IMR-90 (cell line): ENCODE data around the gene KLHL29. TPM values are rescaled to one million over a fixed set of nuclear protein-coding genes. Genes with fewer than 3 reads are reported as not detected.

Experiments
- ATAC-seq: fragments of 200-7000 bp; cut with Tn5 transposase; 2 replicates; pipeline ENCODE4 v1.9.1; 2020; ENCODE audit warnings: low read depth, mild to moderate bottlenecking, moderate library complexity
- BruUV-seq: library from RNA; stranded (reverse); fragments of 400-500 nt; replicated peaks from 2 replicates; lab custom pipeline; 2021; lab: Mats Ljungman, UMichigan
- CTCF ChIA-PET: fragments of 300-600 bp; formaldehyde crosslinking; extraction: SDS; loops from one replicate; lab custom pipeline; 2021; ENCODE audit warnings: antibody characterized with exemption; lab: Yijun Ruan, JAX
- POLR2A ChIA-PET: fragments of 300-600 bp; sonication (Branson Sonifier 250); formaldehyde crosslinking; loops from one replicate; lab custom pipeline; 2022; ENCODE audit warnings: antibody characterized with exemption; ENCODE audit not compliant: unreplicated experiment; lab: Charles Lee
- DNase-seq: peaks from one replicate; pipeline ENCODE4 v3.0.0; 2013
- H2AFZ ChIP-seq: replicated peaks from 2 replicates; pipeline ENCODE3; 2013; ENCODE audit warnings: low read length, mild to moderate bottlenecking; ENCODE audit not compliant: poor library complexity
- H2AK5ac ChIP-seq: 2 replicates; pipeline ENCODE4 v1.6.1; 2013; ENCODE audit warnings: low read depth, low read length, inconsistent platforms
- H2AK9ac ChIP-seq: replicated peaks from 2 replicates; pipeline ENCODE3; 2013; ENCODE audit warnings: mild to moderate bottlenecking, low read depth, low read length, moderate library complexity; ENCODE audit not compliant: poor library complexity
- H2BK120ac ChIP-seq: 2 replicates; pipeline ENCODE4 v1.6.1; 2013; ENCODE audit warnings: low read depth, low read length, inconsistent platforms
- H2BK15ac ChIP-seq: 3 replicates; pipeline ENCODE4 v1.6.1; 2013; ENCODE audit warnings: low read depth, low read length, inconsistent platforms
- H2BK20ac ChIP-seq: 2 replicates; pipeline ENCODE4 v1.6.1; 2013; ENCODE audit warnings: low read depth, mild to moderate bottlenecking, inconsistent platforms, low read length, moderate library complexity
- H2BK5ac ChIP-seq: 2 replicates; pipeline ENCODE4 v1.6.1; 2013; ENCODE audit warnings: mild to moderate bottlenecking, low read depth, low read length, inconsistent platforms; ENCODE audit not compliant: poor library complexity, severe bottlenecking
- H3K14ac ChIP-seq: replicated peaks from 2 replicates; pipeline ENCODE4 v1.6.1; 2013; ENCODE audit warnings: low read depth, low read length, inconsistent platforms
- H3K18ac ChIP-seq: 2 replicates; pipeline ENCODE4 v1.6.1; 2013; ENCODE audit warnings: low read depth, low read length, control low read depth
- H3K23ac ChIP-seq: 2 replicates; pipeline ENCODE4 v1.6.1; 2013; ENCODE audit warnings: low read depth, low read length, inconsistent platforms
- H3K27ac ChIP-seq: 2 replicates; pipeline ENCODE4 v1.5.1; 2013; ENCODE audit warnings: mild to moderate bottlenecking, control low read depth, low read length; ENCODE audit not compliant: insufficient read depth
- H3K27me3 ChIP-seq: 2 replicates; pipeline ENCODE4 v1.6.1; 2013; ENCODE audit warnings: low read length; ENCODE audit not compliant: control insufficient read depth, insufficient read depth
- H3K36me3 ChIP-seq: 2 replicates; pipeline ENCODE4 v1.6.1; 2013; ENCODE audit warnings: low read length, mixed read lengths; ENCODE audit not compliant: control insufficient read depth, insufficient read depth
- H3K4ac ChIP-seq: 2 replicates; pipeline ENCODE4 v1.6.1; 2013; ENCODE audit warnings: low read depth, low read length, inconsistent platforms
- H3K4me1 ChIP-seq: 2 replicates; pipeline ENCODE4 v1.6.1; 2013; ENCODE audit warnings: low read length, mixed read lengths; ENCODE audit not compliant: control insufficient read depth, insufficient read depth
- H3K4me2 ChIP-seq: 2 replicates; pipeline ENCODE4 v1.6.1; 2013; ENCODE audit warnings: low read depth, mild to moderate bottlenecking, control low read depth, low read length, moderate library complexity
- H3K4me3 ChIP-seq: 2 replicates; pipeline ENCODE4 v1.5.1; 2013; ENCODE audit warnings: low read depth, mild to moderate bottlenecking, control low read depth, low read length, moderate library complexity; ENCODE audit not compliant: insufficient read depth
- H3K56ac ChIP-seq: 2 replicates; pipeline ENCODE4 v1.6.1; 2013; ENCODE audit warnings: low read length, inconsistent platforms; ENCODE audit not compliant: insufficient read depth; ENCODE audit errors: extremely low read depth
- H3K79me1 ChIP-seq, 2 experiments: 2 replicates each; pipeline ENCODE4 v1.6.1; 2013; ENCODE audit warnings: low read length in 2 of 2, inconsistent platforms in 1 of 2, low read depth in 1 of 2
- H3K9ac ChIP-seq: 2 replicates; pipeline ENCODE4 v1.6.1; 2013; ENCODE audit warnings: low read depth, low read length, control low read depth
- H3K9me1 ChIP-seq: 2 replicates; pipeline ENCODE4 v1.6.1; 2013; ENCODE audit warnings: low read length, inconsistent platforms; ENCODE audit not compliant: insufficient read depth
- H3K9me3 ChIP-seq: 2 replicates; pipeline ENCODE4 v1.6.1; 2013; ENCODE audit warnings: low read length; ENCODE audit not compliant: control insufficient read depth, insufficient read depth
- H4K20me1 ChIP-seq: 2 replicates; pipeline ENCODE4 v1.6.1; 2013; ENCODE audit warnings: low read length, inconsistent platforms; ENCODE audit not compliant: insufficient read depth
- H4K5ac ChIP-seq: 2 replicates; pipeline ENCODE4 v1.6.1; 2013; ENCODE audit warnings: mild to moderate bottlenecking, low read depth, low read length, control low read depth
- H4K8ac ChIP-seq, 2 experiments: 2 replicates each; pipeline ENCODE4 v1.6.1; 2013; ENCODE audit warnings: low read depth in 2 of 2, low read length in 2 of 2, control low read depth in 1 of 2, inconsistent platforms in 1 of 2
- H4K91ac ChIP-seq: 2 replicates; pipeline ENCODE4 v1.6.1; 2013; ENCODE audit warnings: low read depth, low read length, inconsistent platforms; ENCODE audit not compliant: insufficient read depth
- BHLHE40 ChIP-seq: fragments of 150-350 bp; IDR thresholded peaks from 2 replicates; pipeline ENCODE4 v1.6.1; 2016; ENCODE audit warnings: mild to moderate bottlenecking, low read depth, low read length
- CEBPB ChIP-seq: IDR thresholded peaks from 2 replicates; pipeline ENCODE4 v1.6.1; 2012; ENCODE audit warnings: low read depth, low read length, improper control_type of control experiment
- FOS ChIP-seq: fragments of 150-350 bp; IDR thresholded peaks from 2 replicates; pipeline ENCODE4 v1.6.1; 2016; ENCODE audit warnings: low read depth, low read length
- MAZ ChIP-seq: IDR thresholded peaks from 2 replicates; pipeline ENCODE4 v1.6.1; 2012; ENCODE audit warnings: low read depth, mild to moderate bottlenecking, low read length, improper control_type of control experiment, moderate library complexity, borderline replicate concordance
- MXI1 ChIP-seq: IDR thresholded peaks from 2 replicates; pipeline ENCODE4 v1.6.1; 2012; ENCODE audit warnings: low read depth, mild to moderate bottlenecking, low read length, moderate library complexity, borderline replicate concordance
- NFE2L2 ChIP-seq: fragments of 150-350 bp; IDR thresholded peaks from 2 replicates; pipeline ENCODE4 v1.6.1; 2016; ENCODE audit warnings: low read depth, mild to moderate bottlenecking, low read length
- RAD21 ChIP-seq: IDR thresholded peaks from 2 replicates; pipeline ENCODE4 v1.6.1; 2012; ENCODE audit warnings: low read length, improper control_type of control experiment
- RCOR1 ChIP-seq: IDR thresholded peaks from 2 replicates; pipeline ENCODE4 v1.6.1; 2012; ENCODE audit warnings: mild to moderate bottlenecking, low read length, improper control_type of control experiment; ENCODE audit not compliant: insufficient replicate concordance
- RFX5 ChIP-seq: IDR thresholded peaks from 2 replicates; pipeline ENCODE4 v1.8.0; 2012; ENCODE audit warnings: low read depth, mild to moderate bottlenecking, low read length, moderate library complexity
- WGBS, 2 experiments: methylation state at CpG; one replicate each; pipeline versions ENCODE4 v1.1.5 to v1.1.7; 2013; ENCODE audit warnings: missing lambda C conversion rate in 2 of 2; ENCODE audit not compliant: insufficient read length in 1 of 2; ENCODE audit errors: extremely low coverage in 2 of 2; 5-methylcytosine and 5-hydroxymethylcytosine counted together
- dilution Hi-C: fragments of 300-500 bp; cut with HindIII; formaldehyde crosslinking; loops from one replicate; pipeline ENCODE4 v1.14.3; 2018; ENCODE audit warnings: low sequenced_read_pairs; ENCODE audit not compliant: unreplicated experiment
- in situ Hi-C: fragments of 300-500 bp; cut with MboI; formaldehyde crosslinking; loops from 3 replicates; pipeline ENCODE4 v1.14.3; 2019; ENCODE audit warnings: low sequenced_read_pairs, inconsistent platforms, mixed read lengths
- intact Hi-C: fragments of 100-400 bp; cut with micrococcal nuclease; formaldehyde crosslinking; loops from 2 replicates; pipeline ENCODE4 v1.10.0; 2022
- polyA plus RNA-seq, 3 experiments: library from polyadenylated mRNA; depleted of rRNA; stranded (reverse); fragments of >200 nt; gene quantifications; 2 replicates each; pipeline ENCODE4 v1.2.3, GENCODE V29; 2012; ENCODE audit warnings: low replicate concordance in 1 of 3
- total RNA-seq: library from RNA; depleted of rRNA; stranded (reverse); fragments of >200 nt; gene quantifications from 2 replicates; pipeline ENCODE4 v1.2.3, GENCODE V29; 2012
- TF ChIP-seq, protein P1 (sequence below): fragments of 150-350 bp; IDR thresholded peaks from 2 replicates; pipeline ENCODE4 v1.6.1; 2017; ENCODE audit warnings: mild to moderate bottlenecking, antibody characterized with exemption, low read length, low read depth

The KLHL29 gene
- total and polyA plus RNA-seq, 2 of the 4 experiments (the other 2 are of a cell fraction): 2.0 to 8.0 TPM

DNA sequence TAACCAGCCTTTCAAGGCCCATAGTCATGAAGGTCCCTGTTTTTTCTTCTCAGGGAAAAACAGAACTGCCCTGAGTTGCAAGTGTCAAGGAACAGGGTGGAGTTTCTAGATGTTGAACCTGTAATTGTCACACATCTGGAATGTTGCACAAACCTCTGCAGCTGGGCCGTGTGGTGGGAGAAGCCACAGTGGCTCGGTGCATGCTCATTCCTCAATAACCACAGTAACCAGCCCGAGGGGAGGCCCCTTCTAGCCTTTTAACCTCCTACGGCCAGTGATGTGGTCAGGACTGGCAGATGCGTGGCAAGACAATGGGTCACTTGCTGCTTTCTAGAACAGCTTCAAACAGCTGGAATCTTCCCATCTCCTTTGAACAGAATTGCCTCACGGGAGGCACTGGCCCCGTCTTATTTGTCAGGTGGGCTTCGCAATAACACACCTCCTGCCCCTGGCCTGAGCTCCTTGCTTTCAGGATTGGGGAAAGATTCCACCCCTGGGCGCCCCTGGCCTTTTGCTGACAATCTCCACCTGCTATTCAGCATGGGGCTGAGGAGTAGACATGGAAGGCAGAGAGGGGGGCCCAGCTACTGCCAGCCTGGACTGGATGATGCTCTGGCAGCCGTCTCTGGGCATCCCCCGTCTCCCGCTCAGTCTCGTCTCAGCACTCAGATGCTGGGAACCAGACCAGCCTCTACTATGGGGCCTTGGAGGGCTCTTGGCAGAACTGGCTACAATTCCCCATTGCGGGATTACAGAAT, 102.9 kb downstream of the KLHL29 start:
- peaks cover 3% of the 10 kb centered on the region; the same call in 1 of the 2 replicates for H3K36me3 ChIP-seq
- H3K4me3 ChIP-seq: no peak overlapping the region
- no peak overlapping the region for H2BK120ac ChIP-seq
- H3K4ac ChIP-seq: no peak overlapping the region
- no peak overlapping the region for H2BK15ac ChIP-seq
- no peaks in the 10 kb centered on the region for H3K9me3 ChIP-seq
- TF ChIP-seq MAZ: no peak
- no peak for TF ChIP-seq RFX5
- TF ChIP-seq RAD21: no peak
- no peak for TF ChIP-seq MXI1
- TF ChIP-seq, protein P1, sequence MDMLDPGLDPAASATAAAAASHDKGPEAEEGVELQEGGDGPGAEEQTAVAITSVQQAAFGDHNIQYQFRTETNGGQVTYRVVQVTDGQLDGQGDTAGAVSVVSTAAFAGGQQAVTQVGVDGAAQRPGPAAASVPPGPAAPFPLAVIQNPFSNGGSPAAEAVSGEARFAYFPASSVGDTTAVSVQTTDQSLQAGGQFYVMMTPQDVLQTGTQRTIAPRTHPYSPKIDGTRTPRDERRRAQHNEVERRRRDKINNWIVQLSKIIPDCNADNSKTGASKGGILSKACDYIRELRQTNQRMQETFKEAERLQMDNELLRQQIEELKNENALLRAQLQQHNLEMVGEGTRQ: no peak
- TF ChIP-seq CEBPB: peak; percentile 71
- 0 out of 2 replicates have a peak, but pooled peaks have one; percentile 2 for TF ChIP-seq FOS
- no peak for TF ChIP-seq NFE2L2
- peak; percentile 99 for TF ChIP-seq RCOR1
- TF ChIP-seq BHLHE40: peak; percentile 42
- 80% methylated on average over 3 of the region's 14 CpGs; no CpG with 5 or more reads in 1 of the 2 experiments for WGBS, 2 experiments
- ChIA-PET POLR2A (no interaction called here), CTCF (no interaction called here)
- no peaks in the 10 kb centered on the region; the same call in 1 of the 2 replicates for H3K9me1 ChIP-seq
- H3K14ac ChIP-seq: no peak overlapping the region
- H4K20me1 ChIP-seq: peaks cover 26% of the 10 kb centered on the region
- in situ Hi-C loops: no loop called here
- no peak overlapping the region for H4K91ac ChIP-seq
- intact Hi-C loops: loop anchor here (10.0 kb wide), 1 partner anchor 267 kb away; no protein-coding TSS in a partner anchor
- H3K4me2 ChIP-seq: no peak overlapping the region
- no peak overlapping the region for H4K8ac ChIP-seq
- no peak overlapping the region for H3K9ac ChIP-seq
- 0 out of 4 replicates have a peak, but pooled peaks cover 0 to 3% of the 10 kb centered on the region in 2 experiments for H3K79me1 ChIP-seq
- BruUV-seq: no TSS peak
- no peak overlapping the region for H2BK5ac ChIP-seq
- H3K56ac ChIP-seq: no peak overlapping the region
- DNase-seq (peak; percentile 83), ATAC-seq (peak; percentile 79)
- no peak overlapping the region for H2AFZ ChIP-seq
- peaks cover 3% of the 10 kb centered on the region; the same call in 1 of the 2 replicates for H3K4me1 ChIP-seq
- no peak overlapping the region for H2AK5ac ChIP-seq
- no peaks in the 10 kb centered on the region for H3K27me3 ChIP-seq
- H4K5ac ChIP-seq: no peak overlapping the region
- no peak overlapping the region for H3K18ac ChIP-seq
- dilution Hi-C loops: no loop called here
- H3K23ac ChIP-seq: no peak overlapping the region
- no peak overlapping the region for H2BK20ac ChIP-seq
- no peak overlapping the region for H2AK9ac ChIP-seq
- H3K27ac ChIP-seq: no peak overlapping the region
